H9 (cell line): ENCODE data around the gene C1orf198. TPM values are rescaled to one million over a fixed set of nuclear protein-coding genes. Genes with fewer than 3 reads are reported as not detected.

Source experiments
- DNase-seq: peaks from one replicate; pipeline ENCODE4 v3.0.0-alpha.2; 2017
- H2AFZ ChIP-seq: one replicate; pipeline ENCODE4 v1.6.1; 2013; ENCODE audit warnings: mild to moderate bottlenecking, low read length, control low read depth, moderate library complexity
- H2AK5ac ChIP-seq: 2 replicates; pipeline ENCODE4 v1.6.1; 2013; ENCODE audit warnings: low read length, control low read depth, mixed read lengths; ENCODE audit not compliant: insufficient read length
- H2BK120ac ChIP-seq: one replicate; pipeline ENCODE4 v1.6.1; 2013; ENCODE audit warnings: low read depth, mild to moderate bottlenecking, low read length, control low read depth, inconsistent platforms; ENCODE audit not compliant: poor library complexity, severe bottlenecking
- H2BK12ac ChIP-seq: 2 replicates; pipeline ENCODE4 v1.6.1; 2013; ENCODE audit warnings: low read length, control low read depth, mixed read lengths, low read depth; ENCODE audit not compliant: insufficient read length
- H2BK15ac ChIP-seq: 2 replicates; pipeline ENCODE4 v1.6.1; 2013; ENCODE audit warnings: low read depth, low read length, control low read depth
- H2BK20ac ChIP-seq: one replicate; pipeline ENCODE4 v1.6.1; 2013; ENCODE audit warnings: low read depth, mild to moderate bottlenecking, low read length, control low read depth, inconsistent platforms; ENCODE audit not compliant: poor library complexity, severe bottlenecking
- H2BK5ac ChIP-seq: 2 replicates; pipeline ENCODE4 v1.6.1; 2013; ENCODE audit warnings: low read length, control low read depth, mixed read lengths; ENCODE audit not compliant: insufficient read length
- H3K14ac ChIP-seq: 2 replicates; pipeline ENCODE4 v1.6.1; 2013; ENCODE audit warnings: low read length, control low read depth; ENCODE audit not compliant: insufficient read depth
- H3K18ac ChIP-seq: 2 replicates; pipeline ENCODE4 v1.6.1; 2013; ENCODE audit warnings: low read depth, mild to moderate bottlenecking, mixed read lengths, low read length, control low read depth; ENCODE audit not compliant: insufficient read length
- H3K23ac ChIP-seq: 2 replicates; pipeline ENCODE4 v1.6.1; 2013; ENCODE audit warnings: low read length, control low read depth, mixed read lengths, low read depth; ENCODE audit not compliant: insufficient read length
- H3K23me2 ChIP-seq: 2 replicates; pipeline ENCODE4 v1.6.1; 2013; ENCODE audit warnings: low read depth, mild to moderate bottlenecking, mixed read lengths, low read length, control low read depth; ENCODE audit not compliant: insufficient read length, poor library complexity, severe bottlenecking
- H3K27ac ChIP-seq: 2 replicates; pipeline ENCODE4 v1.5.1; 2013; ENCODE audit warnings: low read length, control low read depth, mixed read lengths, low read depth; ENCODE audit not compliant: insufficient read length
- H3K27me3 ChIP-seq: 2 replicates; pipeline ENCODE4 v1.6.1; 2013; ENCODE audit warnings: low read length, control low read depth, inconsistent platforms; ENCODE audit not compliant: insufficient read depth
- H3K4ac ChIP-seq: 2 replicates; pipeline ENCODE4 v1.6.1; 2013; ENCODE audit warnings: low read depth, mild to moderate bottlenecking, control low read depth, inconsistent platforms, low read length, moderate library complexity
- H3K4me1 ChIP-seq: 2 replicates; pipeline ENCODE4 v1.6.1; 2013; ENCODE audit warnings: low read length, control low read depth, inconsistent platforms; ENCODE audit not compliant: insufficient read depth
- H3K4me2 ChIP-seq: 2 replicates; pipeline ENCODE4 v1.6.1; 2013; ENCODE audit warnings: low read length, control low read depth, mixed read lengths; ENCODE audit not compliant: insufficient read length, insufficient read depth
- H3K56ac ChIP-seq: 2 replicates; pipeline ENCODE4 v1.6.1; 2013; ENCODE audit warnings: low read depth, mild to moderate bottlenecking, mixed read lengths, low read length, control low read depth; ENCODE audit not compliant: insufficient read length
- H3K79me1 ChIP-seq: 2 replicates; pipeline ENCODE4 v1.6.1; 2013; ENCODE audit warnings: low read depth, mild to moderate bottlenecking, moderate library complexity, low read length, control low read depth, inconsistent platforms; ENCODE audit not compliant: insufficient read depth, poor library complexity, severe bottlenecking
- H3K79me2 ChIP-seq: 2 replicates; pipeline ENCODE4 v1.6.1; 2013; ENCODE audit warnings: low read length, control low read depth, inconsistent platforms; ENCODE audit not compliant: insufficient read depth
- H3K9ac ChIP-seq: 2 replicates; pipeline ENCODE4 v1.6.1; 2013; ENCODE audit warnings: low read length, control low read depth, mixed read lengths; ENCODE audit not compliant: insufficient read length; ENCODE audit errors: extremely low read depth
- H3K9me3 ChIP-seq: one replicate; pipeline ENCODE4 v1.6.1; 2013; ENCODE audit warnings: low read depth, low read length, inconsistent platforms; ENCODE audit not compliant: control insufficient read depth
- H3T11ph ChIP-seq: one replicate; pipeline ENCODE4 v1.6.1; 2013; ENCODE audit warnings: mild to moderate bottlenecking, low read length, control low read depth, inconsistent platforms
- H4K20me1 ChIP-seq: one replicate; pipeline ENCODE4 v1.6.1; 2013; ENCODE audit not compliant: control insufficient read depth, insufficient read length, insufficient read depth
- H4K5ac ChIP-seq: 2 replicates; pipeline ENCODE4 v1.6.1; 2013; ENCODE audit warnings: low read depth, mild to moderate bottlenecking, mixed read lengths, low read length, control low read depth; ENCODE audit not compliant: insufficient read length
- H4K8ac ChIP-seq: replicated peaks from 2 replicates; pipeline ENCODE4 v1.6.1; 2013; ENCODE audit warnings: low read length, control low read depth, mixed read lengths, low read depth; ENCODE audit not compliant: insufficient read length
- H4K91ac ChIP-seq: 2 replicates; pipeline ENCODE4 v1.6.1; 2013; ENCODE audit warnings: low read depth, mild to moderate bottlenecking, moderate library complexity, mixed read lengths, low read length, control low read depth; ENCODE audit not compliant: insufficient read length
- H3K27ac Mint-ChIP-seq, 3 experiments: 2 replicates in 2 of 3; 3 replicates in 1 of 3; pipeline ENCODE4 v1.8.0; 2020 to 2021; ENCODE audit warnings: mixed read lengths in 3 of 3, mild to moderate bottlenecking in 1 of 3, moderate library complexity in 1 of 3
- H3K27me3 Mint-ChIP-seq: 2 replicates; pipeline ENCODE4 v1.8.0; 2021; ENCODE audit warnings: low read depth, mild to moderate bottlenecking, moderate library complexity, mixed read lengths
- H3K36me3 Mint-ChIP-seq, 3 experiments: 2 replicates in 2 of 3; 3 replicates in 1 of 3; pipeline ENCODE4 v1.8.0; 2020 to 2021; ENCODE audit warnings: low read depth in 3 of 3, mixed read lengths in 3 of 3; ENCODE audit not compliant: insufficient read depth in 1 of 3
- H3K4me1 Mint-ChIP-seq, 2 experiments: 2 replicates each; pipeline ENCODE4 v1.8.0; 2020; ENCODE audit warnings: mixed read lengths in 2 of 2
- H3K4me3 Mint-ChIP-seq, 2 experiments: 2 replicates in 1 of 2; 3 replicates in 1 of 2; pipeline ENCODE4 v1.8.0; 2020 to 2021; ENCODE audit warnings: mild to moderate bottlenecking in 2 of 2, mixed read lengths in 2 of 2, moderate library complexity in 1 of 2
- H3K9me3 Mint-ChIP-seq, 2 experiments: 2 replicates in 1 of 2; 3 replicates in 1 of 2; pipeline ENCODE4 v1.8.0; 2020; ENCODE audit warnings: mild to moderate bottlenecking in 2 of 2, mixed read lengths in 2 of 2, moderate library complexity in 1 of 2
- WGBS: extraction: QIAGEN DNeasy Blood & Tissue Kit; methylation state at CpG from one replicate; pipeline ENCODE4 v1.1.7; 2013; ENCODE audit warnings: missing lambda C conversion rate, low lambda C conversion rate, mixed read lengths; ENCODE audit not compliant: insufficient read length; ENCODE audit errors: extremely low coverage; 5-methylcytosine and 5-hydroxymethylcytosine counted together
- total RNA-seq: library from RNA; stranded (reverse); gene quantifications from 2 replicates; pipeline ENCODE4 v1.2.1, GENCODE V29; 2021
- TF ChIP-seq, protein P1 (sequence below): fragments of 200-600 bp; sonication (generic); conservative IDR thresholded peaks from 3 replicates; pipeline ENCODE4 v1.8.0; 2021; ENCODE audit warnings: antibody characterized with exemption, mild to moderate bottlenecking

C1orf198 gene
- total RNA-seq, 1 experiment from 2014 or later, result 28.9 TPM

DNA sequence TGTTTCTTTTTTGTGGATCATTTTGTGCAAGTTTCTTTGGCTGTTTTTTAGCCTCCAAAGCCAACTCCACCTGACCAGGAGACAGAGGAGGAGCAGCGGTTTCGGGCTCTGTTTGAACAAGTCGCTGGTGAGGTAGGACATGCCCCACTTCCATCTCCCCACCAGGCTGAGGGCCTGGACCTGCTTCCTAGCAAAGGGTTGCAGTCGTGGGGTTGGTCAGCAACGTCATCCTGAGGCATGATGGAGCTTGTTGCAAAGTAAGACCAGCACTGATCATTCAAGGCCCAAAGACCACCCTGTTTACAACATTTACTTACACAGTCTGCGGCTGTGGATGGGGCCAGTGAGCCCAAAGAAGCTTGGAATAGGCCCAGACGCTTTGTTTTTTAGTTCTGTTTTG, 80.8 kb downstream of the C1orf198 start:
- no peak overlapping the region for H2BK20ac ChIP-seq
- H3K79me2 ChIP-seq, result no peaks in the 10 kb centered on the region
- H3K56ac ChIP-seq, result no peak overlapping the region
- H3K4me1 ChIP-seq, result no peaks in the 10 kb centered on the region
- Mint-ChIP-seq H3K27ac (no peak overlapping the region), H3K36me3 (no peaks in the 10 kb centered on the region), H3K4me1 (peaks cover 24 to 31% of the 10 kb centered on the region in 2 experiments), H3K4me3 (no peak overlapping the region), H3K27me3 (no peaks in the 10 kb centered on the region; the same call in 1 of the 2 replicates), H3K9me3 (peaks cover 3 to 7% of the 10 kb centered on the region in 2 experiments; a peak in 4 of 5 replicates)
- H3K27ac ChIP-seq, result no peak overlapping the region
- H2BK120ac ChIP-seq, result no peak overlapping the region
- H2AFZ ChIP-seq, result no peak overlapping the region
- H2BK15ac ChIP-seq, result no peak overlapping the region
- WGBS, result no CpG with 5 or more reads among the region's 7 CpGs
- no peak for DNase-seq
- H3K14ac ChIP-seq, result no peak overlapping the region
- H2AK5ac ChIP-seq, result no peak overlapping the region
- H3T11ph ChIP-seq, result no peak overlapping the region
- no peaks in the 10 kb centered on the region for H3K23me2 ChIP-seq
- no peaks in the 10 kb centered on the region for H3K79me1 ChIP-seq
- H3K18ac ChIP-seq, result no peak overlapping the region
- no peak overlapping the region for H4K8ac ChIP-seq
- no peak overlapping the region for H4K5ac ChIP-seq
- no peak overlapping the region for H3K4me2 ChIP-seq
- no peak overlapping the region for H2BK5ac ChIP-seq
- TF ChIP-seq, protein P1, sequence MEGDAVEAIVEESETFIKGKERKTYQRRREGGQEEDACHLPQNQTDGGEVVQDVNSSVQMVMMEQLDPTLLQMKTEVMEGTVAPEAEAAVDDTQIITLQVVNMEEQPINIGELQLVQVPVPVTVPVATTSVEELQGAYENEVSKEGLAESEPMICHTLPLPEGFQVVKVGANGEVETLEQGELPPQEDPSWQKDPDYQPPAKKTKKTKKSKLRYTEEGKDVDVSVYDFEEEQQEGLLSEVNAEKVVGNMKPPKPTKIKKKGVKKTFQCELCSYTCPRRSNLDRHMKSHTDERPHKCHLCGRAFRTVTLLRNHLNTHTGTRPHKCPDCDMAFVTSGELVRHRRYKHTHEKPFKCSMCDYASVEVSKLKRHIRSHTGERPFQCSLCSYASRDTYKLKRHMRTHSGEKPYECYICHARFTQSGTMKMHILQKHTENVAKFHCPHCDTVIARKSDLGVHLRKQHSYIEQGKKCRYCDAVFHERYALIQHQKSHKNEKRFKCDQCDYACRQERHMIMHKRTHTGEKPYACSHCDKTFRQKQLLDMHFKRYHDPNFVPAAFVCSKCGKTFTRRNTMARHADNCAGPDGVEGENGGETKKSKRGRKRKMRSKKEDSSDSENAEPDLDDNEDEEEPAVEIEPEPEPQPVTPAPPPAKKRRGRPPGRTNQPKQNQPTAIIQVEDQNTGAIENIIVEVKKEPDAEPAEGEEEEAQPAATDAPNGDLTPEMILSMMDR, result no peak
- H3K9me3 ChIP-seq, result no peaks in the 10 kb centered on the region
- H2BK12ac ChIP-seq, result no peak overlapping the region
- H4K91ac ChIP-seq, result no peak overlapping the region
- H3K9ac ChIP-seq, result no peak overlapping the region
- H3K4ac ChIP-seq, result no peak overlapping the region
- H4K20me1 ChIP-seq, result no peaks in the 10 kb centered on the region
- peaks cover 52% of the 10 kb centered on the region; the same call in 1 of the 2 replicates for H3K27me3 ChIP-seq
- no peak overlapping the region for H3K23ac ChIP-seq

Other genes starting within 250 kb of the C1orf198 start
- gene COG2, start 226.0 kb downstream of the C1orf198 start, total RNA-seq, result 35.7 and 42.2 TPM in 2 replicates
- not detected in 2 replicates for gene AGT, start 154.4 kb downstream of the C1orf198 start, total RNA-seq
- 0.22 TPM in 1 of 2 replicates, not detected in the other for gene CAPN9, start 121.1 kb downstream of the C1orf198 start, total RNA-seq
- 7.6 and 8.6 TPM in 2 replicates for gene TTC13, start 110.3 kb upstream of the C1orf198 start, total RNA-seq
- 8.0 and 8.4 TPM in 2 replicates for gene ARV1, start 110.6 kb upstream of the C1orf198 start, total RNA-seq
- gene FAM89A, start 171.7 kb upstream of the C1orf198 start, total RNA-seq, result 1.4 and 1.5 TPM in 2 replicates